ENCODE results near the gene HBG2.
"Not testable (repeated sequence)": the region's sequence is repeated elsewhere in the genome, so short reads cannot be mapped to it uniquely, and the experiment has no call there.

The HBG2 gene

GRCh38 chr11:5250543-5251204, 3.9 kb downstream of the HBG2 start:
- DNase-seq (ENCODE audit: low read depth in 1 of 2, low spot score in 1 of 2), result no peak
- Histone ChIP-seq H3K27me3 (ENCODE audit: insufficient read depth, poor library complexity, severe bottlenecking) (no peaks in the 10 kb centered on the region), H3K27ac (replicated peaks) (no peak overlapping the region), H3K4me3 (replicated peaks; ENCODE audit: insufficient read depth, low read length) (no peak overlapping the region)
- TF ChIP-seq SPI1 (IDR thresholded peaks at IDR 0.05; ENCODE audit: borderline replicate concordance, low read depth), result no peak
- no peak for TF ChIP-seq CTCF (IDR thresholded peaks at IDR 0.05; ENCODE audit: insufficient read depth, low read length)
- TF ChIP-seq POLR2AphosphoS5 (IDR thresholded peaks at IDR 0.05; ENCODE audit: low read depth), result no peak
- TF ChIP-seq REST (IDR thresholded peaks at IDR 0.05; ENCODE audit: insufficient replicate concordance, low read depth), result no peak
- no peak for TF ChIP-seq GABPA (IDR thresholded peaks at IDR 0.05; ENCODE audit: low read depth)

- H3K27ac ChIP-seq (replicated peaks); DNase-seq (ENCODE audit: low read depth in 1 of 2, low spot score in 1 of 2); H3K4me3 ChIP-seq (replicated peaks; ENCODE audit: insufficient read depth, low read length); H3K27me3 ChIP-seq (ENCODE audit: insufficient read depth, poor library complexity, severe bottlenecking): not testable (repeated sequence)
Observed at GRCh38 chr11:5249807-5250396, 4.7 kb downstream of the HBG2 start, which contains the start of gene HBG1. Gene HBG1, minus strand, starts transcription at chr11:5249857. Its CDS starts 53 bp downstream, at chr11:5249804.

GRCh38 chr11:5248498-5248897, 6.1 kb downstream of the HBG2 start:
- not testable (repeated sequence) for H3K4me3 ChIP-seq (replicated peaks; ENCODE audit: insufficient read depth, low read length); DNase-seq (ENCODE audit: low read depth in 1 of 2, low spot score in 1 of 2); H3K27ac ChIP-seq (replicated peaks); H3K27me3 ChIP-seq (ENCODE audit: insufficient read depth, poor library complexity, severe bottlenecking)

GRCh38 chr11:5247472-5248192, 6.9 kb downstream of the HBG2 start:
- Histone ChIP-seq H3K4me3 (replicated peaks; ENCODE audit: insufficient read depth, low read length) (no peak overlapping the region), H3K27me3 (ENCODE audit: insufficient read depth, poor library complexity, severe bottlenecking) (no peaks in the 10 kb centered on the region), H3K27ac (replicated peaks) (no peak overlapping the region)
- no peak for DNase-seq (ENCODE audit: low read depth in 1 of 2, low spot score in 1 of 2)
- no peak for TF ChIP-seq POLR2AphosphoS5 (IDR thresholded peaks at IDR 0.05; ENCODE audit: low read depth)
- no peak for TF ChIP-seq SPI1 (IDR thresholded peaks at IDR 0.05; ENCODE audit: borderline replicate concordance, low read depth)
- TF ChIP-seq CTCF (IDR thresholded peaks at IDR 0.05; ENCODE audit: insufficient read depth, low read length), result no peak
- TF ChIP-seq GABPA (IDR thresholded peaks at IDR 0.05; ENCODE audit: low read depth), result no peak
- TF ChIP-seq REST (IDR thresholded peaks at IDR 0.05; ENCODE audit: insufficient replicate concordance, low read depth), result no peak
